Measurements from ENCODE around the gene EMP1. TPM values are rescaled to one million over a fixed set of nuclear protein-coding genes. Genes with fewer than 3 reads are reported as not detected.
A peak's percentile ranks its signal among the peaks of the same experiment; 100 is the strongest.

The EMP1 gene
- total RNA-seq, 4 donors from 2014 or later, result 48.9 to 345 (median 163) TPM

GRCh38 chr12:13167226-13167625 lies 29.3 kb upstream of the EMP1 start:
- H3K4me1 ChIP-seq, result no peaks in the 10 kb centered on the region
- TF ChIP-seq, protein P1, sequence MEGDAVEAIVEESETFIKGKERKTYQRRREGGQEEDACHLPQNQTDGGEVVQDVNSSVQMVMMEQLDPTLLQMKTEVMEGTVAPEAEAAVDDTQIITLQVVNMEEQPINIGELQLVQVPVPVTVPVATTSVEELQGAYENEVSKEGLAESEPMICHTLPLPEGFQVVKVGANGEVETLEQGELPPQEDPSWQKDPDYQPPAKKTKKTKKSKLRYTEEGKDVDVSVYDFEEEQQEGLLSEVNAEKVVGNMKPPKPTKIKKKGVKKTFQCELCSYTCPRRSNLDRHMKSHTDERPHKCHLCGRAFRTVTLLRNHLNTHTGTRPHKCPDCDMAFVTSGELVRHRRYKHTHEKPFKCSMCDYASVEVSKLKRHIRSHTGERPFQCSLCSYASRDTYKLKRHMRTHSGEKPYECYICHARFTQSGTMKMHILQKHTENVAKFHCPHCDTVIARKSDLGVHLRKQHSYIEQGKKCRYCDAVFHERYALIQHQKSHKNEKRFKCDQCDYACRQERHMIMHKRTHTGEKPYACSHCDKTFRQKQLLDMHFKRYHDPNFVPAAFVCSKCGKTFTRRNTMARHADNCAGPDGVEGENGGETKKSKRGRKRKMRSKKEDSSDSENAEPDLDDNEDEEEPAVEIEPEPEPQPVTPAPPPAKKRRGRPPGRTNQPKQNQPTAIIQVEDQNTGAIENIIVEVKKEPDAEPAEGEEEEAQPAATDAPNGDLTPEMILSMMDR (IDR thresholded peaks at IDR 0.05), result no peak
- TF ChIP-seq POLR2A (IDR thresholded peaks at IDR 0.05), result no peak
- intact Hi-C loops (cut with DNase I; ENCODE audit: low total_unique reads), result no loop called here
- no peaks in the 10 kb centered on the region for H3K27me3 ChIP-seq
- H3K36me3 ChIP-seq, result no peaks in the 10 kb centered on the region
- H3K4me3 ChIP-seq, result no peak overlapping the region
- no peaks in the 10 kb centered on the region for H3K9me3 ChIP-seq
- no peak for DNase-seq
- no peak overlapping the region for H3K27ac ChIP-seq

DNA sequence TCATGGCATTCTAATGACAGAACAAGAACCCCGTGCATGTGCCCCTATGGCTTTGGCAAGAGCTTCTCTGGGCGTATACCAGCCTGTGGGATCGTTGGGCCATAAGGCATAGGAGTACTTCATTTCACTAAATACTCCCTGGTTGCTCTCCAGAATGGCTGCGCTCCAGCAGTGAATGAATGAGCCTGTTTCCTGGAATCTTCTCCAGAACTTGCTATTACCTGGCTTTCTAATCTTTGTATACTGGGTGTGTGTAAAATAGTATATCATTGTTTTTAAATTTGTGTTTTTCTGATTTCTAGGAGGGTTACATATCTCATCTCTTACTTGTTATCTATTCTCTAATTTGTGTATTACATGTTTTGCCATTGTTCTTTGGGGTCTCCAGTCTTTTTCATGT lies 28.6 kb upstream of the EMP1 start:
- no peaks in the 10 kb centered on the region for H3K9me3 ChIP-seq
- H3K36me3 ChIP-seq, result no peaks in the 10 kb centered on the region
- H3K4me1 ChIP-seq, result no peaks in the 10 kb centered on the region
- intact Hi-C loops (cut with DNase I; ENCODE audit: low total_unique reads), result no loop called here
- DNase-seq, result no peak
- H3K27me3 ChIP-seq, result no peaks in the 10 kb centered on the region
- no peak overlapping the region for H3K4me3 ChIP-seq
- TF ChIP-seq, protein P1 (IDR thresholded peaks at IDR 0.05), result no peak
- TF ChIP-seq POLR2A (IDR thresholded peaks at IDR 0.05), result no peak
- H3K27ac ChIP-seq, result no peak overlapping the region

DNA sequence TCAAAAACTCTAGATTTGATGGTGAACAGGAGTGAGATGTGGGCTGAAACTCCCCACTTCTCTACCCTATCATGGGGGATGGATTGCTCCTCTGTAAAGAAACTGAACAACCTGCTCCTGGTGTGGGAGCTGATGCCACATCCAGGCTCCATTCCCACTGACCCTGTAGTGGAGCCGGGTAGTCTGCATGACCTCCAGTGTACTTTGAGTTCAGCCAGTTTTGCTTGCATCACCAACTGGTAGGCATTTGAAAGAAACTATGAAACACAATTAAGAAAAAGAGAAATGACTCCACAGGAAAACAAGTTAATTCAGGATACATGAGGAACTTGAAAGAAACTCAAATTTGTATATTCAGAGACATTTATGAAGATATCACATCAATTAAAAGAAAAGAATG lies 27.3 kb upstream of the EMP1 start:
- H3K9me3 ChIP-seq, result no peaks in the 10 kb centered on the region
- intact Hi-C loops (cut with DNase I; ENCODE audit: low total_unique reads), result no loop called here
- no peaks in the 10 kb centered on the region for H3K36me3 ChIP-seq
- H3K27ac ChIP-seq, result no peak overlapping the region
- H3K27me3 ChIP-seq, result no peaks in the 10 kb centered on the region
- H3K4me3 ChIP-seq, result no peak overlapping the region
- TF ChIP-seq POLR2A (IDR thresholded peaks at IDR 0.05), result no peak
- TF ChIP-seq, protein P1 (IDR thresholded peaks at IDR 0.05), result no peak
- no peak for DNase-seq
- no peaks in the 10 kb centered on the region for H3K4me1 ChIP-seq

GRCh38 chr12:13170892-13171490 lies 25.5 kb upstream of the EMP1 start:
- intact Hi-C loops (cut with DNase I; ENCODE audit: low total_unique reads), result no loop called here
- Histone ChIP-seq H3K4me1 (no peaks in the 10 kb centered on the region), H3K9me3 (no peaks in the 10 kb centered on the region), H3K27ac (no peak overlapping the region), H3K27me3 (no peaks in the 10 kb centered on the region), H3K36me3 (no peaks in the 10 kb centered on the region), H3K4me3 (no peak overlapping the region)
- no peak for TF ChIP-seq POLR2A (IDR thresholded peaks at IDR 0.05)
- TF ChIP-seq, protein P1 (IDR thresholded peaks at IDR 0.05), result no peak
- no peak for DNase-seq

DNA sequence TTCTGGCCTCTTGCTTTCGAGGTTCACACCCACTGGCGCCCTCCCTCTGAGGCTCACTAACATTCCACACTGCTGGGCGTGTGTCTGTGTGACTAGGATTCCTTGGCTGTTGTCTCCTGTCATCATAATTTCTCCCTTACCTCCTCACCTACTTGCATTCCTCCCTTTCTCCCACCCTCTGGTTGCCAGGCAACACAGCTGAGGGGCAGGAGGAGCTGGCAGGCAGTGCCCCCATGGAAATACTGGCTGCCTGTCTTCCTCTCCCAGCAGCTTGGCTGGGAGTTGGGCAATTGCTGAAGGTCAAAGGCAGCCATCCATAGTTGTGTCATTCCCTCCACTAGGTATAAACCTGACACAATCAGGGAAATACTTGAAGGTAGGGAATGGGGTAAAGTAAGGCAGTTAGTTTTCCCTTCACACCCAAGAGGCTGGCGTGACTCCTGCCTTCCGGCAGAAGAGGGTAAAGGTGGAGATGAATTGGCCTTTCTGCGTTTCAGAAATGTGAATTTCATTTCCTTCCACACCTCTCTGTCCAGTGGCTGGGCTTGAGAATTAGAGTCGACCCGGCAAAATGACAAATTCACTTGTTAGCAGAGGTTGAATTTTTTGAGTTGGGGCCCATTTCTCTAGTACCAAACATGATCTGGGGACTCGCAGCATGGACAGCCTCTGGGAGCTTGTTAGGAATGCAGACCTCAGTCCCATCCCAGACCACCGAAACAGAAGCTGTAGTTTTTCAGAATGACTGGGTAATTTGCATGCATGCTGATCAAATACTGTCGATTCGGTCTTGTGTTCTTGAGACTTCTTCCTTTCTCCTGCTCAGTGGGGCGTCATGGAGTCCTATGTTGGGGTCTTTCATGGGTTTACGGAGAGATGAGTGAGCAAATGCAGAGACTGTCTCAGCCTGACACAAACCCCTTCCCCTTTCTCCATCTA lies 24.3 kb upstream of the EMP1 start:
- Histone ChIP-seq H3K9me3 (no peaks in the 10 kb centered on the region), H3K27me3 (no peaks in the 10 kb centered on the region), H3K27ac (peak overlapping the region; percentile 22 to 70), H3K4me3 (no peak overlapping the region), H3K4me1 (no peaks in the 10 kb centered on the region), H3K36me3 (no peaks in the 10 kb centered on the region)
- intact Hi-C loops (cut with DNase I; ENCODE audit: low total_unique reads), result no loop called here
- TF ChIP-seq, protein P1 (IDR thresholded peaks at IDR 0.05), result no peak
- TF ChIP-seq POLR2A (IDR thresholded peaks at IDR 0.05), result no peak
- DNase-seq, result no peak
